GM18873 (cell line): ENCODE results near the gene YES1.
A peak's percentile ranks its signal among the peaks of the same experiment; 100 is the strongest.
"Not testable (repeated sequence)": the region's sequence is repeated elsewhere in the genome, so short reads cannot be mapped to it uniquely, and the experiment has no call there.

Source experiments
- ATAC-seq: cut with Tn5 transposase; IDR thresholded peaks from one replicate; pipeline ENCODE4 v1.9.1; 2021; ENCODE audit warnings: mild to moderate bottlenecking, moderate library complexity, moderate number of reproducible peaks; ENCODE audit not compliant: unreplicated experiment, low FRiP score

Gene YES1

DNA sequence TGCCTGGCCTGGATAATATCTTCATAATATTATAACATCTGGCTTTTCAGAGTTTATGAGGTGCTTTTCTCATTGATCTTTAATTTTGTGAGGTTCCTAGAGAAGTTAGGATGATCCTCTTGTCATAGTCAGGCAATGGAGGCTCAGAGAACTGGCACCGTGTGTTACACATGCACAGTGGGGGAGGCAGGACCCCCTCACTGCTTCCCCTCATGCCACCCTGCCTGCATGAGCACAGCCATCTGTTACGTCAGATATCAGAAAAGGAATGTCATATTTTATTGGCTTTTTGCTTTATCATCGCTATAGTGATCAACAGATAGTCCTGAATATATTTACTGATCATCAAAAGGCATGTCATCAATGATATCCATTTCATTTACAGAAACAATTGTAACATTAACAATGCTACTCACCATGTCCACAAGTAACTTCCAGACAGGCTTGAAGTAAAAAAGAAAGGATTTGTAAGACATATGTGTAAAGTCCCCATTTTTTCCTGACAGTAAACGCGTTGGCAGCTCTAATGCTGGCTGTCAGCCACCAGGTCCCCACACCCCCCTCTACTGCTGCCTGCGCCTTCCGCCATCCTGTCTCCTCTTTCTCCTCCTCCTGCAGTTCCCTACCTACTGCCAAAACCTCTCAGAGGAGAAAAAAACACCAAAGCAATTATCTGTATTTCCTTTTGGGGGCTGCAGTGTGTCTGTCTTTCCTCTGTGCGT, 118.4 kb downstream of the YES1 start:
- no peak for ATAC-seq

DNA sequence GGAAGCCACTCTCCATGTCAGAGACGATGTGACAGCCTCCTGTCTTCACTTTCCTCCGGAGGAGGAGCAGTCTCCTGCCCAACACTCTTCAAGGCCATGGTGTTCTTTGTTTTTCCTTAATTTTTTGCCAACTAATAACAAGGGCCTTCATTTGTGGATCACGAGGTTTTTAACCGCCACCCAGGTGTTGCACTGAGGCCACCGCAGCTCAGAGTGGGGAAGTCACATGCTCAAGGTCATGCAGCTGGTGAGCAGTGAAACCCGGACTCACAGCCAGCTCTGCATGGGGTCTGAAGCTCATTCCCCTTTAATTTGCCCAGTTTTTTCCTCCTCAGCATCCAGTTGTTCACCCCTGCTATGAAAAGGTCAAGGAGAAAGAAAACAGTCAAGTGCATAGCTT, 119.2 kb downstream of the YES1 start:
- ATAC-seq = no peak

DNA sequence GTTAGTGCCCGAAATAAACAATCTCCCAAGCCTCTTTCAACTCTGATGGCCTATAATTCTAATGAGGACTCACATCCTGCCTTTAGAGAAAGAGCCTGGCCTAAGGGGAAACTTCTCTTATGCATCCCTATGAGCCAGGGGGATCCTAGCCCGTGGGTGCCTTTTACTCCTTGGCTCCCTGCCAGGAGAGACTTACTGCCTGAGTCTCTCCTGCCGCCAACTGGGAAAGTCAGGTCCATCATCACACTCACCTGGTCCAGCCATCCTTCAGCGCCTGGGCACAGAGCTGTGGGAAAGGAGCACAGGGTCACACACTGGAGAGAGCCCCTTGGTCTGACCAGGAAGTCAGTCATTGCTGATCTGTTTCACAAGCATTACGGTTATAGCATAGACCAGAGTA, 123.7 kb downstream of the YES1 start:
- no peak for ATAC-seq

DNA sequence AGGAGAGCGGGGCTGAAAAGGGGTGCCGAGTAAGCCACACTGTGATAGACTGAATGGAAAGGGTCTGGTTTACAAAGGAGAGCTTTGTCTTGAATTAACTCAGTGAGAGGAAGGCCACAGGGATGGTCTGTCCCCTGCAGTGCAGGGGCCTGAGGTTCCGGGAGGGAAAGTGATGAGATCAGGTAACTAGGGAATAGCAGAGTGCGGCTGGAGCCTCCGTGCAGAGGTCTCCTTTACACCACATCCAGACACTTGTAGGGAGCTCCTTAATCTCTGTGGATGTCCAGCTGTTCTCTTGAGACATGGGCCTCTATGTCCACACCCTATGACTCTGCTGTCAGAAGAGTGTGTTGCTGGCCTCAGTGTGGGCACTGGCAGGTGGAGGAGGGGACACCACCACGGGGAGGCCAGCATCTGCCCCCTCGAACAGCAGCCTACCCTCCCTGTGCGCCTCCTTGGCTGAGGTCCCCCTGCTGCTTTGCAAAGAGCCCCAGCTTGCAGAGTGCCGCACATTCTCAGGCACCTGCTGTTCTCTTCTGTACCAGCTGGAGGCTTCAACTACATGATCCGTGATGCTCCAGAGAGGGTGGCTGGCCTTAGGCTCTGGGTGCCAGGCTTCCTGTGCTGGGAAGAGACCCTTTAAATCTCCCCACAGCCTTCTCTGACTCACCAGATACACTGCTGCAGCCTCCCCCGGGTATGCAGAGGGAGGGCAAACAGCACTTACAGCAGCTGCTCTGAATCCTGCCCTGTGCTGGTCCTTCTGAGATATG, 125.5 kb downstream of the YES1 start:
- ATAC-seq = no peak

DNA sequence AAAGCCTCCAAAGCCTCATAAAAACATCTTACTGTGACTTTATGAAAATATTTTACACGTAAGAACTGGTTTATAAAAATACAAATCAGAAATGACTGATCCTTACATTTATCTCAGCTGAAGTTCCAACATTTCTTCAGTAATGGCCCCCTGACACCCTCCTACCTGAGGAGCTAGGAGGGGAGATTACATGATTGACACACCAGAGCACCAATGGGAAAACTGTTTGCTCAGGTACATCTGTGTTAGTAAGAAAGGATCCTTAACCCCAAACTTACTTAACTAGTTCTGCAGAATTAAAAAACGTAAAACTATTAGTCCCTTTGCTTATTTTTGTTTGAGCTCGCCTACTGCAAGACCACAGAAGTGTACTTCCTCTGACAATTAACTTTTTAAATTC, 126.6 kb downstream of the YES1 start:
- ATAC-seq = no peak

DNA sequence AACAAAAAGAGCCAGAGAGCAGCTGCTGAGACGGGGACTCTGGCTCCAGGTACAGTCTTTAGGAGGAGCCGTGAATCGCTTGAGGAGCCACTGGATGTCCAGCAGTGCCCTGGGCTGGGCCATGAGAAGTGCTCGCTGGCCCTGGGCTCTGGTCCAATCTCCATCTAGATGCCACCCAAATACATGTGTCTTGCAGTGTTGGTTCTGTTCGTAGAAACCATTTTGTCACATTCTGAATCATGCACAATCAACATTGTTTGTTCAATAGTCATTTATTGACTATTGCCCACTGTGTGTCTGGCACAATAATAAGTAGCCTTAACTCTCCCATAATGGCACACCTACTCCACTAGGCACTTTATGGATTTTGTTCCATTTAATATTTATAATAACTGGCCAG, 128.5 kb downstream of the YES1 start:
- ATAC-seq = no peak

DNA sequence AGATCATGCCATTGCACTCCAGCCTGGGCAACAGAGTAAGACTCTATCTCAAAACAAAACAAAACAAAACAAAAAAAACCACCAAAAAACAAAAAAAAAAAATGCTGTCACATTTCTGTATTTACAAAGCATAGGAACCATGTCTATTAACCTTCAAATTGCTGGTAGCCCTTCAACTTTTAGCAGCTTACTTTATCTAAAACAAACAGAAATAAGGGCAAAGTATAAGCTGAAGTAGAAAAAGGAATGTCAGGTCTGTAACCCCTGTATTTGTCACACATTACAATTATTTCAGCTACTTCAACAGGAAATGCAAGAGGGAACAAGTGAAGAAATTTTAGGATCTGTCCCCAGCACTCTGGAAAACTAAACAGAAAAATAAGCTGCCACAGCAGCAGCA, 129.2 kb downstream of the YES1 start:
- ATAC-seq = no peak

DNA sequence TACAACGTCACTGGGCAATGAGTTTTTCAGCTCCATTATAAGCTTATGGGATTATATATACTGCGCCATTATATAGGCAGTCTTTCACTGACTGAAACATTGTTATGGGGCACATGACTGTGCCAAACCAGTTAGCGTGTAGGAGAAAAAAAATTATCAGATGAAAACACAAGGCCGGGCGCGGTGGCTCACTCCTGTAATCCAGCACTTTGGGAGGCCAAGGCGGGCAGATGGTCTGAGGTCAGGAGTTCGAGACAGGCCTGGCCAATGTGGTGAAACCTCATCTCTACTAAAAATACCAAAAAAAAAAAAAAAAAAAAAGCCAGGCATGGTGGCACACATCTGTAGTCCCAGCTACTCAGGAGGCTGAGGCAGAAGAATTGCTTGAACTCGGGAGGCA, 129.6 kb downstream of the YES1 start:
- not testable (repeated sequence) for ATAC-seq

DNA sequence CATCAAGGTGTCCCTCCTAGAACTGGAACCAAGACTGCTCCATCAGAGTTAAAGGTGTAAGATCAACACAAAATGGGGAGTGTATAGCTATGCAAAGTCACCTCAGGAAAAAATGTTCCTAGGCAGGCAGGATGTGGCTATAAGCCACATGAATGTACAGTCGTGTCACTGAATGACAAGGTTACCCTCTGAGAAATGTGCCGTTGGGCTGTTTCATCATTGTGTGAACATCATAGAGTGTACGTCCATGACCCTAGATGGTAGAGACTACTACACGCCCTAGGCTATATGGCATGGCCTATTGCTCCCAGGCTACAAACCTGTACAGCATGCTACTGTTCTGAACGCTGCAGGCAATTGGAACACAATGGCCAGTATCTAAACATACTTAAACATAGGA, 130.1 kb downstream of the YES1 start:
- no peak for ATAC-seq

DNA sequence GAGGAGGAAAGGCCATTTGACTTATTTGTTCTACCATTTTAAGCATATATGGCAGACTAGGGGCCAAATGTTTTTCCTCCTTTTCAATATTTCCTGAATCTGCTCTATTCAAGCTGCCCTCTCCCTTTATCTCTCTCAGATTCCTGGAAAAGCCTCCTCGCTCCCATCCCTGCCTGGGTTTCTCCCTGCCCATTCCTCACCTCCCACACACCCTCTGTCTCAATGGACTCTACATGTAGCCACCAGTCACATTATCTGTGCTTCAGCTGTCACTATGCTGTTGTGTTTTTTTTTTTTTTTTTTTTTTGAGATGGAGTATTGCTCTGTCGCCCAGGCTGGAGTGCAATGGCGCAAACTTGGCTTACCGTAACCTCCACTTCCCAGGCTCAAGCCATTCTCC, 131.7 kb downstream of the YES1 start:
- ATAC-seq = no peak

DNA sequence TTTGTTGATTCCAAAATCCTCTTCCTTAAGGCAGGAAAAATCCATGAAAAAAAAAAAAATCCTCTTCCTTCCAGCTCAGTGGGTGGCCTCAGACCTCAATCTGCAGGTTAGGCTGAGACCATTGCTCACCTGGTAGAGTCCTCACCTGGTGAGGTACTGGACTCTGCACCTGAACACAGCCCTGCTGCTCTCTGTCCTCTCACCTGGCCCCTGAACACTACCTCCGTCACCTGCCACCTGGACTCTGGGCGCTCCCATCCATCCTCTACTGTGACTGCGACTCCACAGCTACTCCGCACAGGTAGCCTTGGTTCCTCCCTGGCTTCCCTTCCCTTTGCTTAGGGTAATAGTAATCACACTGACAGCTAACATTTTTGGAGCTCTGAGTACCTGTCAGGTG, 132.5 kb downstream of the YES1 start:
- no peak for ATAC-seq

DNA sequence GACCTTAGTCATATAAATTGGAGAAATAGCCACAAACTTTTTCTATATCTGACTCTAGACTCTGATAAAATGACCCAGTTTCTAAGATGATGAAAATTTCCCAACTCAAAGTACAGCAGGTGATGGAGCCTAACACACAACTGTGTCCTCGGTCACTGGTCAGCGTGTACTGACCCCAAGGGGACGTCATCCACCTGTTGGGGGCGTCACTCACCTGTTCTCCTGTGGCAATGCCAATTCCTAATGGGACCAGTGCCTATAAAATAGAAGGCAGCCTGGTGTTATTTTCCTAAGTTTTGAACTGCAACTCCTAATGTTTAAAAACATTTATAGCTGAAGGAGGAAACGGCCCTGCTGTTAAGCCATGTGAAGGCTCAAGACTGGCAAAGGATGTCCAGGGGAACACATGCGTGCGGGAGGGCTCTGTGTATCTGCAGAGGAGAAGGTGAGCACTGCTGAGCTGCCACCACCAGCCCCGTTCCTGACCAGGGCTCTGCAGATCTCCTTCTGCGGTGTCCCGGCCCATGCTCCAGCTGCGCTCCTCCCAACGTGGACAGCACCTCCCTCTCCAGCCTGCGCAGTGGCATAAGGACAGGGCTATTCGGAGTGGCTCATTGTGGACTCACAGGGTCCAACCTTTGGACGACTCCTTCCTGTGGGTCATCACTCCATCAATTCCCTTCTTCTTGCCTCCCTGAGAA, 133.4 kb downstream of the YES1 start:
- no peak for ATAC-seq

DNA sequence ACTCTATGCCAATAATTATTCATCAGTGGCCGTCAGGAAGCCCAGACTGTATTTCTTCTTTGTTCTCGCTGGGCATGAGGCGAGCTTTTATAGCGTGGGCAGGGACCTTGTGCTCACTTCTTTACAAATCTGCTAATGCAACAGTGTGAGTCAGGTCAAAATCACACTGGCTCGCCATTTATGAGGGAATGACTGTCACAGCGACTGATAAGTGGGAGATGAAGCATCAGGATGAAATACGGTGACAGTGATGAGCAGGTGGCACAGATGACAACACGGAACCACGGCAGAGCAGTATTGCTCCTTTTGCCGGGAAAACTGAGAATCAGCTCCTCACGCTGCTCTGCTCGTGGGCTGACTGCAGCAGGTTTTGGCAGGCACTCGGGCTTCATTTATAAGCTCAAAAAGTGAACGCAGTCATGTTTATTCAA, 134.1 kb downstream of the YES1 start:
- ATAC-seq = no peak

DNA sequence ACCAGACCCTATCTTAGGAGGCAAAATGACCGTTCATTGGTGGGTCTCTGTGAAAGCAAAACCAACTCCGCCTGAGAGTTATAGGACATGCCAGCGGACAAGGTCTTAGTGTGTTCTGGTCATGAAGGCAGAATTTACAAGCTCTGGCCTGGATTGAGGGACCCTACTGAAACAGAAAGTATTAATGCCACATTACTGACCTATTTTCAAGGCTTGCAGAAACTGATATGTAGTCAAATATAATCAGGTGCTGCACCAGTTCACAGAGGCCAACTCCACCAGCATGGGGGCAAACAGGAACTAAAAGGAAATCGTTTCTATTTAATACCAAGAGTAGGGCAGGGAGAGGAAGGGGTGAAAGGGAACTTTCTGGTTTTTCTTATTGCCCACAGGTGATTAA, 134.9 kb downstream of the YES1 start:
- peak; percentile 60 for ATAC-seq

DNA sequence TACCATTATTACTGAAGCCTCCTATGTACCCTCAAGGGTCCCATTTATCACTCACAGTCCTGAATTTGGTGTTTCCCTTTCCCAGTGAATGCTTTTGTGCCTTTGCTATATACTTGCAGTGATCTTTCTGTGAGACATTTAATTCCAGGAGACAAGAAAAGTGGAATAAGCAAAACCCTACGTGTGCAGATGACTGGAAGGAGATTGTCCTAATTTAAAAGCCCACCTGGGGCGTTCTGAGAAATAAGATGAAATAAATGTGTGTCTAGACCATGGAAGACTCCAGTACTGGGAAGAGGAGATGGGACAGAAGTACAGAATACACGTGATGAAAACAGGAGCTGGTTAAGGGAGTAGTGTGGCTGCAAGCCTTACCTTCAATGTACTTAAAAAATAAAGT, 135.3 kb downstream of the YES1 start:
- ATAC-seq = no peak

DNA sequence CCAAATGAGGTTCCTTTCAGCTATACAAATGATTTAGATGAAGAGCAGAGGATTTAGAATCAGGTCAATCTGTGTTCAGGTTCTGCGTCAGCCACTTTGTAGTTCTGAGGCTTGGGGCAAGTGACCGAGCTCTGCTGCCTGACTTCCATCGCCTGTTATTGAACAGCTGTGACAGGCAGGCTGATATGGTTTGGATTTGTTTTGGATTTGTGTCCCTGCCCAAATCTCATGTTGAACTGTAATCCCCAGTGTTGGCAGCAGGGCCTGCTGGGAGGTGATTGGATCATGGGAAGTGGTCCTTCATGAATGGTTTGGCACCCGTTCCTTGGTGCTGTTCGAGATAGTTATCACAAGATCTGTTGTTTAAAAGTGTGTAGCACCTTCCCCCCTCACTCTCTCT, 136.0 kb downstream of the YES1 start:
- no peak for ATAC-seq

DNA sequence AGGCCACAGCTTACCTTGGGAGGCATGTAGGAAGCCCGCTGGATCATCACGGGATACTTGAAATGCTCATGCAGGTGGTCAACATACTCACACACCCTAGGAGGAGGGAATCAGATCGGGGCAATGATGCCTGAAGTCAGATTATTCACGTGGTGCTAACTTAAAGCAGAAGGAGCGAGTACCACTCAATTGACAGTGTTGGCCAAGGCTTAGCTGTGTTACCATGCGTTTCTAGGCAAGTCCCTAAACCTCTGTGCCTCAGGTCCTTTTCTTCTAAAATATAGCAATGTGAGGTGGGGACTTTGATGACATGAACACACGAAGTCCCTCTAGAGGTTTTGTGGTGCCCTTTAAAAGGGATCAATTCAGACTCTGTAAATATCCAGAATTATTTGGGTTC, 136.7 kb downstream of the YES1 start:
- no peak for ATAC-seq

DNA sequence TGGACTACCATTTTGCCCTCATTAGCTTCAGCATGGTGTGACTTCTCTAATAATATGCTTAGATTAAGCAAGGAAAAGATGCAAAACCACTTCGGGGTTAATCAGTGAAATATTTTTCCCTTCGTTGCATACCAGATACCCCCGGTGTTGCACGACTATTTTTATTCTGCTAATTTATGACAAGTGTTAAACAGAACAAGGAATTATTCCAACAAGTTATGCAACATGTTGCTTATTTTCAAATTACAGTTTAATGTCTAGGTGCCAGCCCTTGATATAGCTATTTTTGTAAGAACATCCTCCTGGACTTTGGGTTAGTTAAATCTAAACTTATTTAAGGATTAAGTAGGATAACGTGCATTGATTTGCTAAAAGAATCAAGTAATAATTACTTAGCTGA, 138.3 kb downstream of the YES1 start:
- ATAC-seq = no peak

DNA sequence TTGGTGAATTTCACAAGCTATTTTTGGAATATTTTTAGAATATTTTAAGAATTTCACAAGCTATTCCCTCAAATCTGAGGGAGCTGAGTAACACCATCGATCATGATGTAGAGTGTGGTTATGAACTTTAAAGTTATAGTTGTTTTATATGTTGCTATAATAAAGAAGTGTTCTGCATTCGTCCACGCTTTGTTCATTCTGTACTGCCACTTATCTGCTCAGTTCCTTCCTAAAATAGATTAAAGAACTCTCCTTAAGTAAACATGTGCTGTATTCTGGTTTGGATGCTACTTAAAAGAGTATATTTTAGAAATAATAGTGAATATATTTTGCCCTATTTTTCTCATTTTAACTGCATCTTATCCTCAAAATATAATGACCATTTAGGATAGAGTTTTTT, 138.7 kb downstream of the YES1 start:
- ATAC-seq = no peak
